CD4-positive, alpha-beta T cell treated with Interleukin-10 for 1 hour (primary cell): Measurements from ENCODE around the gene DLG2.
"Not testable (repeated sequence)": the region's sequence is repeated elsewhere in the genome, so short reads cannot be mapped to it uniquely, and the experiment has no call there.

Source experiments
- DNase-seq: peaks from one replicate; pipeline ENCODE4 v3.0.0-alpha.2; 2020

Gene DLG2

GRCh38 chr11:84886344-84886743, 740.8 kb downstream of the DLG2 start:
- no peak for DNase-seq

GRCh38 chr11:84884836-84885235, 742.3 kb downstream of the DLG2 start:
- no peak for DNase-seq

GRCh38 chr11:84882056-84882455, 745.1 kb downstream of the DLG2 start:
- no peak for DNase-seq

GRCh38 chr11:84871116-84871515, 756.0 kb downstream of the DLG2 start:
- no peak for DNase-seq

- no peak for DNase-seq
These were observed 756.7 kb downstream of the DLG2 start for GRCh38 chr11:84870486-84870885.

- no peak for DNase-seq
These were observed 760.2 kb downstream of the DLG2 start for GRCh38 chr11:84866922-84867321.

GRCh38 chr11:84865791-84866535, 761.2 kb downstream of the DLG2 start:
- DNase-seq, result no peak

GRCh38 chr11:84865257-84865656, 761.9 kb downstream of the DLG2 start:
- DNase-seq, result no peak

GRCh38 chr11:84857746-84858145, 769.4 kb downstream of the DLG2 start:
- DNase-seq, result no peak

GRCh38 chr11:84855508-84856245, 771.5 kb downstream of the DLG2 start:
- no peak for DNase-seq

GRCh38 chr11:84854498-84854880, 772.7 kb downstream of the DLG2 start:
- no peak for DNase-seq

GRCh38 chr11:84853841-84854497, 773.2 kb downstream of the DLG2 start:
- no peak for DNase-seq

- no peak for DNase-seq
These were observed 779.3 kb downstream of the DLG2 start for GRCh38 chr11:84847842-84848241.

GRCh38 chr11:84840201-84840600, 786.9 kb downstream of the DLG2 start:
- not testable (repeated sequence) for DNase-seq

GRCh38 chr11:84837402-84838069, 789.6 kb downstream of the DLG2 start:
- no peak for DNase-seq

GRCh38 chr11:84836371-84836770, 790.8 kb downstream of the DLG2 start:
- no peak for DNase-seq

- no peak for DNase-seq
These were observed 793.6 kb downstream of the DLG2 start for GRCh38 chr11:84833488-84834088.

GRCh38 chr11:84830372-84830771, 796.8 kb downstream of the DLG2 start:
- no peak for DNase-seq

GRCh38 chr11:84829162-84829561, 798.0 kb downstream of the DLG2 start:
- no peak for DNase-seq

- no peak for DNase-seq
These were observed 798.5 kb downstream of the DLG2 start for GRCh38 chr11:84828616-84829015.

GRCh38 chr11:84825106-84825660, 802.0 kb downstream of the DLG2 start:
- no peak for DNase-seq

- DNase-seq, result no peak
These were observed 802.5 kb downstream of the DLG2 start for GRCh38 chr11:84824624-84825023.

- no peak for DNase-seq
These were observed 807.6 kb downstream of the DLG2 start for GRCh38 chr11:84819537-84819936.
